Measurements from ENCODE around the gene PPP1R14B. TPM values are rescaled to one million over a fixed set of nuclear protein-coding genes. Genes with fewer than 3 reads are reported as not detected.

Gene PPP1R14B
- total and polyA plus RNA-seq, 5 donors: 75.3 to 146 (median 99.9) TPM

DNA sequence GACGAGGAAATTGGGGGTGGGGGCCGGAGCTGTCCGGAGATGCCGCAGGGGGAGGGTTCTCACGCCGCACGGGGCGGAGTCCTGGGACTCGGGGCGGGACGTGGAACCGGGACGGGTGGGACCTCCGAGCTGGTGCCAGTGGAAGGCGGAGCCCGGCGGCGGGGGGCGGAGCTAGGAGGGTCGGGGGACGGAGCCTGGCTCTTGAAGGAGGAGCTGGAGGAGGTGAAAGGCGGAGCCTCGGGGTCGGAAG lies 5.6 kb downstream of the PPP1R14B start:
- DNase-seq: peak; percentile 100
- Histone ChIP-seq H3K4me1 (ENCODE audit: control insufficient read depth, insufficient read depth, low read length) (peaks cover 7% of the 10 kb centered on the region), H3K4me3 (ENCODE audit: low read length) (peak overlapping the region; percentile 49), H3K27ac (ENCODE audit: low read length) (peak overlapping the region; percentile 89), H3K9me3 (ENCODE audit: control insufficient read depth, low read length) (no peaks in the 10 kb centered on the region), H3K27me3 (ENCODE audit: control insufficient read depth, insufficient read depth) (no peaks in the 10 kb centered on the region)
- intact Hi-C loops (cut with DNase I): no loop called here
- WGBS: under 1% methylated on average over 24 of the region's 24 CpGs
- peak; percentile 88 to 91 for ATAC-seq

DNA sequence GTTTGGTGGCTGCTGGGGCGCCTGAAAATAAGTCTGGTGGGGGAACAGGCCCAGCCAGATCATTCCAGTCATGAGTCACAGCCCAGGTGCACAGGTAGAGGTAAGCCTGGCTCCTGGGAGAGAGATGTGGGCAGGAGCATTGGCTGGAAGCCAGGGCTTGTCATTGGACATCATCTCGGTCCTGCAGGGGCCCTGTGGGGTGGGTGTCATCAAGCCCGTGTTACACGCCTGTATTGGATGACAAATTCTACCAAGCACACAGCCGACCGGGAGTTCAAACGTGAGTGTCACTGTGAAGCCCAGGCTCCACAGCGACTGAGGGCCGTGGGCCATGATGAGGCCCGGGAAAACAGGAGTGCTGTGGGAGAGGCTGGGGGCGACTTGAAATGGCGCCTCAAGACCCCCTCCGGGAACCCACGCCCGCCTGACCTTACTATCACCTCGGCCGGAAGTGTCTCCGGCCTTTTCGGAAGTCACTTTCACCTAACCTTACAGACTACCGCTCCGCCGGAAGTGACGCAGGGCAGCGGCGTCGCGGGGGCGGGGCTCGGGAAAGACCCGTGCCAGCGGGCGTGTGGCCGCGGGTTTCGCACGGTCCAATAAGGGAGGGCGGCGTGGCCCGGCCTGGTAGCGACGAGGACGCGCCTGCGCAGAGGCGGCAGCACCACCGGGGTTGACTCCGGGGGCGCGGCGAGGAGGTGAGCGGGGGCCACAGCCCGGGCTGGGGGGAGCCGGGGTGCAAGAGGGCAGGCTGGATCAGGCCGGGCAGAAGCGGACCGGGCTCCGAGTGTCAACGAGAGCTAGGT lies 6.1 kb downstream of the PPP1R14B start, which contains the start of gene FKBP2:
Gene FKBP2, plus strand, starts transcription at position 661 of the 806 bp plus-strand sequence. CDS start 1,293 bp downstream, outside the sequence.
- no peaks in the 10 kb centered on the region for H3K27me3 ChIP-seq (ENCODE audit: control insufficient read depth, insufficient read depth)
- WGBS: 2% methylated on average over 58 of the region's 58 CpGs
- peak within 1 kb of the TSS; percentile 81 for H3K4me3 ChIP-seq (ENCODE audit: low read length)
- H3K9me3 ChIP-seq (ENCODE audit: control insufficient read depth, low read length): no peaks in the 10 kb centered on the region
- ATAC-seq (peak; percentile 79 to 81), DNase-seq (peak; percentile 98 to 99 (median 99))
- intact Hi-C loops (cut with DNase I): no loop called here
- H3K4me1 ChIP-seq (ENCODE audit: control insufficient read depth, insufficient read depth, low read length): peaks cover 7% of the 10 kb centered on the region
- H3K27ac ChIP-seq (ENCODE audit: low read length): peak within 1 kb of the TSS; percentile 89

DNA sequence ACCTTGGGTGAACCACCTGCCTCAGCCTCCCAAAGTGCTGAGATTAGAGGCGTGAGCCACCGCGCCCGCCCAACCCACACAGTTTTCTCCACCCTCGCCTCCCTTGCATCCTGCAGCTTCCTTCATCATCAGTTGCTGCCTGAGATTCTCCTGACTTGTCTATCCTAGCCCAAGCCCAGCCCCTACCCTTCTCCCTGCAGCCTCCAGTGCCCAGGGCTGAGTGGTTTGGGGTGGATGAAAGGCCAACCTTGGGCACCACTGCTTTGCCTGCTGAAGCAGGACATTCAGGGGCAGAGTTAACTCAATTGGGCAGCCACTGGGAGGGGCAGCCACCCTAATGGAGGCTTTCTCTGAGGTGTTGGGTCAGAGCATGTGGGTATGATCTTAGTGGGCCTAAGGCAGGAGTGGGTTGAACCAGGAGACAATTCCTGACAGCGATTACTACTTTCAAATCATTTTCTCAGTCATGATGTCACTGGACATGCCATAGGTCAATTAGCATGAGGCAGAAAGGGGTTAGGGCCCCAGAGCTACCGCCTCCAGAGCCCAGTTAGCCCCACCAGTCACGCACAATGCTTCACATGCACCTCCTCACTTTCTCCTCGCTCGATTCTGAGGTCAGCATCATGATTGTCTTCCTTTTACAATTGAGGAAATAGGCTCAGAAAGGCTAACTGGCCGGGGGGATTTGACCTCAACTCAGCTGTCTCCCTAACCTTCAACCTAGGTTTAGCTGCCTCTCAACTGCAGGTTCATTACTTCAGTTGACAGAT lies 6.9 kb downstream of the PPP1R14B start:
- 83% methylated on average over 11 of the region's 11 CpGs for WGBS
- intact Hi-C loops (cut with DNase I): loop anchor here in 1 of 4 donors (5.0 kb wide), 1 partner anchor 62 kb away; the partner anchor contains the start of gene CATSPERZ
- DNase-seq: peak in 2 of 3 donors; percentile 55 to 62

DNA sequence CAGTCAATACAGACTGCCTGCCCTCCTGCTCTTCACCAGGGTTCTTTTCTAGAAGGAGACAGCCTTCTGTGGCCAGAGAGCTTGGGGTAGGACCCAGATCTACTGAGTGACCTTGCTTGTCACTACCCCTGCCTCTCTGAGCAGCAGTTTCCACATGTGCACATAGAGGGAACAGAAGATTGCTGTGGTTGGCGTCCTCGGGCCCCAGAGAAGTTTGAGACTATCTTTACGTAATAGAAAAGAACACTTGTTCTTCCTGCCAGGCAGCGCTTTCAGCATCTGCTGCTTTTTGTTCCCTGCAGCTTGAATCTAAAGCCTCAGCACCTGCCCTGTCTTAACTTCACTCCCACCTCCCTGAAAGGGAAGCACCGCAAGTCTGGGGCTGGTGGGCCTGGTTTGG lies 7.7 kb downstream of the PPP1R14B start:
- Histone ChIP-seq H3K9me3 (ENCODE audit: control insufficient read depth, low read length) (no peaks in the 10 kb centered on the region), H3K27ac (ENCODE audit: low read length) (no peak overlapping the region), H3K27me3 (ENCODE audit: control insufficient read depth, insufficient read depth) (no peaks in the 10 kb centered on the region), H3K4me1 (ENCODE audit: control insufficient read depth, insufficient read depth, low read length) (peaks cover 7% of the 10 kb centered on the region), H3K4me3 (ENCODE audit: low read length) (no peak overlapping the region)
- 77% methylated on average over 5 of the region's 5 CpGs for WGBS
- ATAC-seq (no peak), DNase-seq (peak in 1 of 3 donors; percentile 48)
- intact Hi-C loops (cut with DNase I): loop anchor here in 1 of 4 donors (5.0 kb wide), 1 partner anchor 63 kb away; the partner anchor contains the start of gene CATSPERZ

More for the DNA sequence above, 6.9 kb downstream of the PPP1R14B start:
- peak overlapping the region; percentile 89 for H3K27ac ChIP-seq (ENCODE audit: low read length)
- H3K4me1 ChIP-seq (ENCODE audit: control insufficient read depth, insufficient read depth, low read length): peaks cover 7% of the 10 kb centered on the region
- H3K9me3 ChIP-seq (ENCODE audit: control insufficient read depth, low read length): no peaks in the 10 kb centered on the region
- no peak for ATAC-seq
- H3K27me3 ChIP-seq (ENCODE audit: control insufficient read depth, insufficient read depth): no peaks in the 10 kb centered on the region
- H3K4me3 ChIP-seq (ENCODE audit: low read length): peak overlapping the region; percentile 49

DNA sequence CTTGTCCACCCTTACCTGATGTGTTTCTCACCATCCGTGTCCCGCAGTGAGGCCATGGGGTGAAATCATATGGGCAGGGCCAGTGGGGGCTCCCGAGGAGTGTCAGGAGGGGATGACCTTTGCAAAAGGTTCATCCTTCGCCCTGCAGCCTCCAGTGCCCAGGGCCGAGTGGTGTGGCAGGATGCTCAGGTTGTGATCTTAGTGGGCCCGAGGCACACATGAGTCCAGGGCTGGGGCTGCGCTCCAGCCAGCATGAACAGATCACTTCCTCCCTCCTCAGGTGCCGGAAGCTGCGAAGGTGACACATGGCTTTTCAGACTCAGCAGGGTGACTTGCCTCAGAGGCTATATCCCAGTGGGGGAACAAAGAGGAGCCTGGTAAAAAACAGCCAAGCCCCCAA lies 8.7 kb downstream of the PPP1R14B start:
- 89% methylated on average over 9 of the region's 9 CpGs for WGBS
- H3K27me3 ChIP-seq (ENCODE audit: control insufficient read depth, insufficient read depth): no peaks in the 10 kb centered on the region

DNA sequence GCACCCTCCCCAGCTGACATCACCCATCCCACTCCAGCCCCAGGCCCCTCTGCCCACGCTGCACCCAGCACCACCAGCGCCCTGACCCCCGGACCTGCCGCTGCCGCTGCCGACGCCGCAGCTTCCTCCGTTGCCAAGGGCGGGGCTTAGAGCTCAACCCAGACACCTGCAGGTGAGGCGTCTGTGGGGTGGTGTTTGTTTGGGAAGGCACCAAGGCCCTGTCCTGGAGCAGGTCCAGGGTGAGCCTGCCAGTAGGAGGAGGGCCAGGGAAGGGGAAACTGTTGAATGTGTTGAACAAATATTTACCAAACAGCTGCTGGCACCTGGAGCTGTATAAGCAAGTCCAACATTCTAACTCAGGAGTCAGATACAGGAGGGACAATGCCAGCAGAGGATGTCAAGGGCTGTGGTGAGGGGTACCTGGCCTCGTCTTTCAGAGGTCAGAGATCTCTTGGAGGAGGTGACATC lies 9.2 kb downstream of the PPP1R14B start:
- Histone ChIP-seq H3K27ac (ENCODE audit: low read length) (no peak overlapping the region), H3K9me3 (ENCODE audit: control insufficient read depth, low read length) (no peaks in the 10 kb centered on the region), H3K4me1 (ENCODE audit: control insufficient read depth, insufficient read depth, low read length) (peaks cover 6% of the 10 kb centered on the region), H3K27me3 (ENCODE audit: control insufficient read depth, insufficient read depth) (no peaks in the 10 kb centered on the region), H3K4me3 (ENCODE audit: low read length) (no peak overlapping the region)
- no peak for ATAC-seq
- intact Hi-C loops (cut with DNase I): loop anchor here in 1 of 4 donors (5.0 kb wide), 1 partner anchor 65 kb away; the partner anchor contains the start of gene CATSPERZ
- 77% methylated on average over 12 of the region's 12 CpGs for WGBS
- DNase-seq: peak in 2 of 3 donors; percentile 58 to 66

More for the DNA sequence above, 8.7 kb downstream of the PPP1R14B start:
- DNase-seq (peak in 2 of 3 donors; percentile 46 to 50), ATAC-seq (no peak)
- peaks cover 7% of the 10 kb centered on the region for H3K4me1 ChIP-seq (ENCODE audit: control insufficient read depth, insufficient read depth, low read length)
- no peaks in the 10 kb centered on the region for H3K9me3 ChIP-seq (ENCODE audit: control insufficient read depth, low read length)
- intact Hi-C loops (cut with DNase I): loop anchor here in 1 of 4 donors (5.0 kb wide), 1 partner anchor 64 kb away; the partner anchor contains the start of gene CATSPERZ
- no peak overlapping the region for H3K27ac ChIP-seq (ENCODE audit: low read length)
- no peak overlapping the region for H3K4me3 ChIP-seq (ENCODE audit: low read length)

DNA sequence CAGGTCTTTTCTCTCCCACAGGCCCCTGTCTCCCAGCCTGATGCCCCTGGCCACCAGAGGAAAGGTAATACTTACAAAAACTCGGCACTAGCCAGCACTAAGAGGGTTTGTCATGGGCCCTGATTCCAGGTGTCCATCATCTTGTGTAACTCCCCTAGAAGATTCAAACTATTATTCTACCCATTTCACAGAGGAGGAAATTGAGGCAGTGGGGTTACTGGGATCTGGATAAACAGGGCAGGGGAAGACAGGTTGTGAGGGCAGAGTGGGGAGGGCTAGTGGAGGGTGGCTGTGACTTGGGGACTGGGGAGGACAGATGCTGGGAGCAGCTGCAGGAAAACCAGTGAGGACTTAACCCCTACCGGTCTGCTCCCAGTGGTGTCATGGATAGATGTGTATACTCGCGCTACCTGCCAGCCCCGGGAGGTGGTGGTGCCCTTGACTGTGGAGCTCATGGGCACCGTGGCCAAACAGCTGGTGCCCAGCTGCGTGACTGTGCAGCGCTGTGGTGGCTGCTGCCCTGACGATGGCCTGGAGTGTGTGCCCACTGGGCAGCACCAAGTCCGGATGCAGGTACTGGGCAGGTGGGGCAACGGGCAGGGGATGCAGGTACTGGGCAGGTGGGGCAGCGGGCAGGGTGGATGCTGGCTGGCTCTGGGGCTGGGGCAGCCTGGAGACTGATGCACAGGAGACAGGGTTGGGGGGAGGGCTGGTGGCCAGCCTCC lies 11.1 kb downstream of the PPP1R14B start:
- no peak for ATAC-seq
- peak overlapping the region; percentile 94 for H3K4me3 ChIP-seq (ENCODE audit: low read length)
- H3K27me3 ChIP-seq (ENCODE audit: control insufficient read depth, insufficient read depth): no peaks in the 10 kb centered on the region
- peak overlapping the region; percentile 80 for H3K27ac ChIP-seq (ENCODE audit: low read length)
- 83% methylated on average over 12 of the region's 12 CpGs for WGBS
- DNase-seq: peak in 2 of 3 donors; percentile 59 to 60
- no peaks in the 10 kb centered on the region for H3K9me3 ChIP-seq (ENCODE audit: control insufficient read depth, low read length)
- intact Hi-C loops (cut with DNase I): loop anchor here in 1 of 4 donors (5.0 kb wide), 1 partner anchor 67 kb away; the partner anchor contains the start of gene CATSPERZ
- peaks cover 3% of the 10 kb centered on the region for H3K4me1 ChIP-seq (ENCODE audit: control insufficient read depth, insufficient read depth, low read length)

DNA sequence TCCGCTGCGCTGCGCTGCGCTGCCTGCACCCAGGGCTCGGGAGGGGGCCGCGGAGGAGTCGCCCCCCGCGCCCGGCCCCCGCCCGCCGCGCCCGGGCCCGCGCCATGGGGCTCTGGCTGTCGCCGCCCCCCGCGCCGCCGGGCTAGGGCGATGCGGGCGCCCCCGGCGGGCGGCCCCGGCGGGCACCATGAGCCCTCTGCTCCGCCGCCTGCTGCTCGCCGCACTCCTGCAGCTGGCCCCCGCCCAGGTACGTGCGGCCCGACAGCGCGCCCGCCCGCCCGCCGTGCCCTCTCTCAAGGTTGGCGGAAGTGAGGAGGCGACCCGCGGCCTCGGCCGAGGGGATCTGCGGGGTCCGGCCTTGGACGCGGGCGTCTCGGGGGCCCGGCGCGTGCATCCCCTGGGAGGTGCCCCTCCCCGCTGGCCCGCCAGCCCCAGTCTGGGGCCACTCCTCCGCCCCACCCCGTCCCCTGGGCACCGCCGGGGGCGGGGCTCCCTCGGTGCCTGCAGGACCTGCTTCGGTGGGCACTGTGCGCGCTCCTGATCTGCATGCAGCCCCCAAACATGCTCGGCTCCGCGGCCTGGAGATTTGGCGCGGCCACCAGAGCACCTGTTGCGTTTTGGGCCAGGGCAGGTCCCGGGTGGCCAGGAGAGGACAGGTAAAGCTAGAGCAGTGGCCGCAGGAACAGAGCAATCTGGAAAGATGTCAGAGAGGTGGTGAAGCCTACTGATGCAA lies 11.9 kb downstream of the PPP1R14B start:
- ATAC-seq (peak; percentile 32 to 38), DNase-seq (peak; percentile 68 to 88 (median 85))
- WGBS: 3% methylated on average over 80 of the region's 80 CpGs
- Histone ChIP-seq H3K4me3 (ENCODE audit: low read length) (peak overlapping the region; percentile 94), H3K27ac (ENCODE audit: low read length) (peak overlapping the region; percentile 80), H3K27me3 (ENCODE audit: control insufficient read depth, insufficient read depth) (no peaks in the 10 kb centered on the region), H3K9me3 (ENCODE audit: control insufficient read depth, low read length) (no peaks in the 10 kb centered on the region), H3K4me1 (ENCODE audit: control insufficient read depth, insufficient read depth, low read length) (no peaks in the 10 kb centered on the region)
- intact Hi-C loops (cut with DNase I): loop anchor here in 1 of 4 donors (5.0 kb wide), 1 partner anchor 67 kb away; the partner anchor contains the start of gene CATSPERZ

DNA sequence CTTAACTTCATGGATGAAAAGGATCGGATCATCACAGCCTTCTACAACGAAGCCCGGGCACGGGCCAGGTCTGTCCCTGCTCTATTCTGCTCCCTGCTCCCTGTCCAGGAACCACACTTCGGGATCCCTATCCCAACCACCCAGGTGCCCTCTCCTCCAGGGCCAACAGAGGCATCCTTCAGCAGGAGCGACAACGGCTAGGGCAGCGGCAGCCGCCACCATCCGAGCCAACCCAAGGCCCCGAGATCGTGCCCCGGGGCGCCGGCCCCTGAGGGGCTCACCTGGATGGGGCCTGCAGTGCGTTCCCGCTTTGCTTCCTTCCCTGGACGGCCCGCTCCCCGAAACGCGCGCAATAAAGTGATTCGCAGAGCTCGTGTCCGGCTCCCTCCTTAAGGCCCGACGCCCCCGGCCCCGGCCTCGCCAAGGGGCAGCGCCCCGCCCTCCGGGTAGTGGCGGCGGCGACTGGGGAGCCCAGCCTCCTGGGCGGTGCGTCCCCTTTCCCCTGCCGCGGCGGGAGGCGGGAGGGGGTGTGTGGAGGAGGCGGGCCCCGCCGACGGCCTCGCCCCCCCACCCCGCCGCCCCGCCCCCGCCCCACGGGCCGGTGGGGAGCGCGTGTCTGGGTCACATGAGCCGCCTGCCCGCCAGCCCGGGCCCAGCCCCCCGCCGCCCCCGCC lies 12.7 kb downstream of the PPP1R14B start, which contains the start of gene VEGFB:
Gene VEGFB, plus strand, starts transcription at position 672 of the 674 bp plus-strand sequence. CDS start 250 bp downstream, outside the sequence.
- intact Hi-C loops (cut with DNase I): no loop called here
- no peaks in the 10 kb centered on the region for H3K4me1 ChIP-seq (ENCODE audit: control insufficient read depth, insufficient read depth, low read length)
- 2% methylated on average over 59 of the region's 62 CpGs for WGBS
- H3K4me3 ChIP-seq (ENCODE audit: low read length): peak within 1 kb of the TSS; percentile 94
- no peaks in the 10 kb centered on the region for H3K27me3 ChIP-seq (ENCODE audit: control insufficient read depth, insufficient read depth)
- DNase-seq: peak; percentile 85 to 95 (median 93)
- H3K9me3 ChIP-seq (ENCODE audit: control insufficient read depth, low read length): no peaks in the 10 kb centered on the region
- peak within 1 kb of the TSS; percentile 81 for H3K27ac ChIP-seq (ENCODE audit: low read length)
- ATAC-seq: peak; percentile 65 to 67

Data from right cardiac atrium (tissue), 5 donors.